ENCODE measurements around the gene SMARCB1. TPM values are rescaled to one million over a fixed set of nuclear protein-coding genes. Genes with fewer than 3 reads are reported as not detected.

SMARCB1 gene
- total RNA-seq, 4 donors from 2014 or later, result 37.8 to 61.0 (median 47.7) TPM

DNA sequence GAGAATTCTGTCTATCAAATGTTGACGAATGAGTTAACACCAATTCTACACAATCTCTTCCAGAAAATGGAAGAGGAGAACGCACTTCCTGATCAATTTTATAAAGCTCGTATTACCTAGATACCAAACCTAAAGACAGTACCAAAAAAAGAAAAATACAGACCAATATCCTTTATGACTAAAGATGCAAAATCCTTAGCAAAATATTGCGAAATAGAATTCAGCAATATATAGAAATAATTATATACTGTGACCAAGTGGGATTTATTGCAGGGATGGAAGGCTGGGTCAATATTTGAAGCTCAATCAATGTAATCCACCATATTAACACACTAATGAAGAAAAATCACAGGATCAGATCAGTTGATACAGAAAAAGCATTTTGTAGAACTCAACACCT is 25.6 kb downstream of the SMARCB1 start:
- Histone ChIP-seq H3K36me3 (peaks cover 13 to 97% (median 19%) of the 10 kb centered on the region in 3 donors), H3K9me3 (no peaks in the 10 kb centered on the region), H3K4me3 (no peak overlapping the region), H3K27me3 (no peaks in the 10 kb centered on the region), H3K4me1 (no peaks in the 10 kb centered on the region), H3K27ac (no peak overlapping the region)
- WGBS, 2 donors, result 92 to 97% methylated on average over 4 of the region's 4 CpGs
- DNase-seq, result no peak
- TF ChIP-seq, protein P1, sequence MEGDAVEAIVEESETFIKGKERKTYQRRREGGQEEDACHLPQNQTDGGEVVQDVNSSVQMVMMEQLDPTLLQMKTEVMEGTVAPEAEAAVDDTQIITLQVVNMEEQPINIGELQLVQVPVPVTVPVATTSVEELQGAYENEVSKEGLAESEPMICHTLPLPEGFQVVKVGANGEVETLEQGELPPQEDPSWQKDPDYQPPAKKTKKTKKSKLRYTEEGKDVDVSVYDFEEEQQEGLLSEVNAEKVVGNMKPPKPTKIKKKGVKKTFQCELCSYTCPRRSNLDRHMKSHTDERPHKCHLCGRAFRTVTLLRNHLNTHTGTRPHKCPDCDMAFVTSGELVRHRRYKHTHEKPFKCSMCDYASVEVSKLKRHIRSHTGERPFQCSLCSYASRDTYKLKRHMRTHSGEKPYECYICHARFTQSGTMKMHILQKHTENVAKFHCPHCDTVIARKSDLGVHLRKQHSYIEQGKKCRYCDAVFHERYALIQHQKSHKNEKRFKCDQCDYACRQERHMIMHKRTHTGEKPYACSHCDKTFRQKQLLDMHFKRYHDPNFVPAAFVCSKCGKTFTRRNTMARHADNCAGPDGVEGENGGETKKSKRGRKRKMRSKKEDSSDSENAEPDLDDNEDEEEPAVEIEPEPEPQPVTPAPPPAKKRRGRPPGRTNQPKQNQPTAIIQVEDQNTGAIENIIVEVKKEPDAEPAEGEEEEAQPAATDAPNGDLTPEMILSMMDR (IDR thresholded peaks at IDR 0.05), result no peak
- no peak for TF ChIP-seq POLR2A (IDR thresholded peaks at IDR 0.05)
- intact Hi-C loops (cut with DNase I), result no loop called here

GRCh38 chr22:23815541-23816155 is 28.9 kb downstream of the SMARCB1 start:
- TF ChIP-seq, protein P1 (IDR thresholded peaks at IDR 0.05), result no peak
- TF ChIP-seq POLR2A (IDR thresholded peaks at IDR 0.05), result no peak
- Histone ChIP-seq H3K9me3 (no peaks in the 10 kb centered on the region), H3K4me3 (no peak overlapping the region), H3K27ac (no peak overlapping the region), H3K36me3 (peaks cover 14 to 97% (median 34%) of the 10 kb centered on the region in 3 donors), H3K4me1 (peaks cover 0 to 2% (median 0%) of the 10 kb centered on the region in 3 donors), H3K27me3 (no peaks in the 10 kb centered on the region)
- no peak for DNase-seq
- intact Hi-C loops (cut with DNase I), result no loop called here
- 69 to 87% methylated on average over 10 of the region's 10 CpGs for WGBS, 2 donors

- Histone ChIP-seq H3K4me1 (peaks cover 0 to 3% (median 2%) of the 10 kb centered on the region in 3 donors), H3K27me3 (no peaks in the 10 kb centered on the region), H3K4me3 (no peak overlapping the region), H3K9me3 (no peaks in the 10 kb centered on the region), H3K27ac (no peak overlapping the region), H3K36me3 (peaks cover 14 to 97% (median 34%) of the 10 kb centered on the region in 3 donors)
- intact Hi-C loops (cut with DNase I), result no loop called here
- DNase-seq, result no peak
- no peak for TF ChIP-seq POLR2A (IDR thresholded peaks at IDR 0.05)
- TF ChIP-seq, protein P1 (IDR thresholded peaks at IDR 0.05), result no peak
- WGBS, 2 donors, result 87 to 91% methylated on average over 11 to 14 of the region's 18 CpGs
These were observed 29.6 kb downstream of the SMARCB1 start for GRCh38 chr22:23816156-23816976.

GRCh38 chr22:23817146-23817545 is 30.4 kb downstream of the SMARCB1 start:
- TF ChIP-seq, protein P1 (IDR thresholded peaks at IDR 0.05), result no peak
- TF ChIP-seq POLR2A (IDR thresholded peaks at IDR 0.05), result no peak
- H3K4me1 ChIP-seq, result peaks cover 0 to 5% (median 2%) of the 10 kb centered on the region in 3 donors
- H3K36me3 ChIP-seq, result peaks cover 16 to 97% (median 39%) of the 10 kb centered on the region in 3 donors
- H3K27me3 ChIP-seq, result no peaks in the 10 kb centered on the region
- WGBS, 2 donors, result 89 to 96% methylated on average over 5 to 6 of the region's 6 CpGs
- no peak for DNase-seq
- no peak overlapping the region for H3K4me3 ChIP-seq
- H3K27ac ChIP-seq, result no peak overlapping the region
- H3K9me3 ChIP-seq, result no peaks in the 10 kb centered on the region
- intact Hi-C loops (cut with DNase I), result no loop called here

GRCh38 chr22:23818541-23818940 is 31.8 kb downstream of the SMARCB1 start:
- intact Hi-C loops (cut with DNase I), result no loop called here
- 80 to 84% methylated on average over 2 of the region's 2 CpGs for WGBS, 2 donors
- DNase-seq, result no peak
- no peaks in the 10 kb centered on the region for H3K27me3 ChIP-seq
- no peak for TF ChIP-seq POLR2A (IDR thresholded peaks at IDR 0.05)
- TF ChIP-seq, protein P1 (IDR thresholded peaks at IDR 0.05), result no peak
- peaks cover 0 to 5% (median 2%) of the 10 kb centered on the region in 3 donors for H3K4me1 ChIP-seq
- H3K27ac ChIP-seq, result no peak overlapping the region
- no peak overlapping the region for H3K4me3 ChIP-seq
- peaks cover 27 to 97% (median 40%) of the 10 kb centered on the region in 3 donors for H3K36me3 ChIP-seq
- no peaks in the 10 kb centered on the region for H3K9me3 ChIP-seq
